Measurements from ENCODE around the gene MAS1.

DNA sequence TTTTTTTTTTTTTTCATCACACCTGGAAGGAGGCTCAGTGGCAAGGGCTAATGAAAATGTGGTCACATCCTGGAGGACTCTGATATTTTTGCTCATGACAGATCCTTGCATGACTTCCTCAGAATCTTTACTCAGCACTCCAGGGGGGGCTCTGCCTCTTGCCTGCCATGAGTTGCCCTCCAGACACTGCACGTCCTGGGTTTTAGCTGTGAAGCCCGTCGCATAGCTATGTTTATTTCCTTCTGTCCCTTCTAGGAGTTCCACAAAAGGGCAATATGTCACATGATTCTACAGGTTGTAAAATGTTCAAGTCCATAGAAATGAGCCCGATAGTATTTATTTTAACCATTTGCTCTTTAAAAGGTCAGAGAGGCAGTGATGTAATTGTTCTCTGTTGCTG is 18.2 kb downstream of the MAS1 start:
- TF ChIP-seq POLR2A (IDR thresholded peaks at IDR 0.05; ENCODE audit: low read length) (no peak), MAZ (IDR thresholded peaks at IDR 0.05; ENCODE audit: borderline replicate concordance, low read depth, low read length) (no peak), EP300 (IDR thresholded peaks at IDR 0.05) (no peak), CTCF (IDR thresholded peaks at IDR 0.05) (no peak)
